HG03135 (cell line): ENCODE data around the gene ALDH1A1.

Experiments used
- ATAC-seq: cut with Tn5 transposase; IDR thresholded peaks from one replicate; pipeline ENCODE4 v1.9.1; 2021; ENCODE audit warnings: mild to moderate bottlenecking, moderate library complexity; ENCODE audit not compliant: unreplicated experiment

Gene ALDH1A1

DNA sequence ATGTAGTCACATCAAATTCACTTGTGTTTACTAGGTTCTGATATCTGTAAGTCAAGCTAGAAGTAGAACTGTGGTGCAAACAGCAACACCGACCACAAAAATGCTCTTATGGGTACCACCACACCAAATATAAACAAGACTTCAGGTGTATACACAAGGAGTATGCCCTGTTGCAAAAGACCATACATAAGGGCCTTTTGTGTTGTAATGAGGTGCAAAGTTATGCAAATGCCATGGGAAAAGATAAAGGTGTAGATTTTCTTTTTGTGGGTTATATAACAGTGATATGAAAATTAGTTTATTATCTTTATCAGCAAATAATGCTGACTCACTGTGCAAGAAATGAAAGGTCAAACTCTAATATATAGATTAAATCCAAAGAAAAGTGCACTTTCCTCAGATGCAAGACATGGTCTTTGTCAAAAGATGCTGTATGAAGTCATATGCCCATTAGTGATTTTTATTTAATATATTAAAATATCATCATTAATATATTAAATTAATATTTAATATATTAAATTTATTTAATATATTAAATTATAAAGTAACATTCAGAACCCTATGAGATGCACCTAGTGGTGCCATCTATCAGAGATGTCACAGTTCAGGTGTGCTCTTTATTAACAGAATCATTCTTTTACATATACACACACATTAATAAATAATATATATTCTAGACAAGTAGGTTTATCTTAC, 26.7 kb upstream of the ALDH1A1 start:
- no peak for ATAC-seq

DNA sequence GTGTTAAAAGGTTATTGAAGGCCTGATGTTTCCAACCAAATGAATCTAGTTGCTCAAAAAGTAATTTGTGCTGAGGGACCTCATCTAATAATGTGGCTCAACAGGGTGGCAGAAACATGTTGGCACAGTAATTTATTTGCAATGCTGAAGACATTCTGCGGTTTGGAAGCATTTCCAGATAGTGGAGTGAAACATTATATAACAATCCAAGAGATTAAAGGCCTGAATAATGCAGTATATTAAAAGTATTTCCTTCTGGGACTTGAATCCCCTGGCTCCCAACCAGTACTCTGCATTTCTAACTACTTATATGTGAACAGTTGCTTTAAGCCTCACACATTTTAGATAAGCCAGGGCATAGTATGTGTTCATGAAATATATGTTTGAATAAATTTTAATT, 25.9 kb upstream of the ALDH1A1 start:
- ATAC-seq = no peak

DNA sequence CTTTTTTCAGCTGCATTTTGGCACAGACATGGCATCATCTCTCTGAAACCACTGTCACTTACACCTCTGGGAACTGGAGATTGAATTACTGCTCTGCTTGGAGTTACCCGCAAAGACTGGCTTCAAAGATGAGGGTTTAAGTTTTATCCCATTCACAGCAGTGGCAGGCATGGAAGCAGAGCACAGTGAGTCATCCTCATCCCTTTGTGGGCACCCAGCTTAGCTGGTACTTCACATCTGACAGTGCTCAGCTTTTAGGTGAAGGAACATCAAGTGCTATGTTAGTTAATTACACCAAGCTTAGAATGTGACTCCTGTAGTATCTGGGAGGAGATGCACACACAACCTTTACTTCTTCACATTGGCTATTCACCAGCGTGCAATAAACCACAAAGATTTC, 24.8 kb upstream of the ALDH1A1 start:
- no peak for ATAC-seq

DNA sequence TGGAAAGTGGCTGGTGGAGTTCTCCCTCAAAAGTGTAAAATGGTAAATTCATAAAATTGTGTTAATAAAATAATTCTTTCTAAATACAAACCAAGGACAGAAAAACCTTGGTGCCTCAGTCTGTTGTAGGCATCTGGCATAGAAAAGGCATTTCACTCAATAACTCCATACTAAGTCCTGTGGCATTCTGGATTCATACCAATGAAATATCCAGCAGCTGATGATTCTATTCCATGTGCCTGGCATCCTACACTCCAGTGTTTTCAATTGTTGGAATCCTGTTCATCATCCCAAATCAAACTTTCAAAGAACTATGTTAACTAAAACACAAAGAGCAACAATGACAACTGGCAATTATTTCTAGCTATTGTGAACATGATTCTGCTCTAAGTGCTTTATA, 21.6 kb upstream of the ALDH1A1 start:
- no peak for ATAC-seq

DNA sequence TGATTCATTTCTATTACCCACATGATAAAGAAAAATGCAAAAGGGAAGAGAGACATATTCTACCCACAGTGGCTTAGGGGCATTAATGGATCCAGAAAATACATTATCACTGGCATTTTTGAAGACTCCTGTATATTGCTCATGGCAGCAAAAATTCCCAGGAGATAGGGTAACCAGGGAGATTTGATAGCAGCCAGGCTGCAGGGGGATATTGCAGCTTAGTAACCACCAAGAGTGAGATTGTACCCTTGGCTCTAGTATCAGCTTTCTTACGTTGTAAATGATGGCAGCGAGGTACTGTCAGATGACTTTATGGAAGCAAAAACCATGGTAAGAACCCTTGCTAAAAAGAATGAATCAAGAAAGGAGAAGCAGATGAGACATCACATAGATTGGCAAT, 19.8 kb upstream of the ALDH1A1 start:
- no peak for ATAC-seq

DNA sequence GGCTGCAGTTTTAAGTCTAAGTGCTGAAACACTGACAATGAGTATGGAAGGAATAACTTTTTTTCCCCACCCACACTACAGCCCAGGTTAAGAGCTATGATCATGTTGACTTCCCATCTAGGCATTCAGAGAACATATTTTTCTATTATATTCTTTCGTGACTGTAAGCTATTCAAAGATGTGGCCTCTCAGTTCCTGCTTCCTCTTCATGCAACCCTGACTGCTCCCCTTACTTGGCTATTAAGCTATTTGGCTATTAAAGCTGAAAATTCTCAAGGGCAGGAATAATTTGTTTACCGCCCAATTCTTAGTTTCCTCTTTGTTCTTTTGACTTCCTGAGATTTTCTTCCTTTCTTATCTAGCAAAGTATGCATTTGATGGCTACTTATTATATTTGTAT, 18.6 kb upstream of the ALDH1A1 start:
- ATAC-seq = no peak

DNA sequence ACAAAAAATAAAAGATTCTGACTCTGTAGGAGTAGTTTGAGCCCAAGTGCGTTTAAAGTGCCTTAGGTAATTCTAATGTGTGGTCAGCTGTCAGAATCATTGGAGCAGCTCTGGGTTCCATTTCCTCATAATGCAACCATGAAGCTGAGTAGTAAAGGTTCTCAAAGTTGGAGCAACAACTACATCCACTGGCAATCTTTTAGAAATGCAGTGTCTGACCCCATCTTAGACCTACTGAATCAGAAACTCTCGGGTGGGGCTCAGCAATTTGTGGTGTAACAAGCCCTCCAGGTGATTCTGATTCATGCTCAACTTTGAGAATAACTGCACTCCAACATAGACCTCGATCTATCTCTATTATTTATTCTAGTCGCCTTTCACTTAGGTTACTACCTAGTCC, 7.6 kb upstream of the ALDH1A1 start:
- ATAC-seq = no peak

DNA sequence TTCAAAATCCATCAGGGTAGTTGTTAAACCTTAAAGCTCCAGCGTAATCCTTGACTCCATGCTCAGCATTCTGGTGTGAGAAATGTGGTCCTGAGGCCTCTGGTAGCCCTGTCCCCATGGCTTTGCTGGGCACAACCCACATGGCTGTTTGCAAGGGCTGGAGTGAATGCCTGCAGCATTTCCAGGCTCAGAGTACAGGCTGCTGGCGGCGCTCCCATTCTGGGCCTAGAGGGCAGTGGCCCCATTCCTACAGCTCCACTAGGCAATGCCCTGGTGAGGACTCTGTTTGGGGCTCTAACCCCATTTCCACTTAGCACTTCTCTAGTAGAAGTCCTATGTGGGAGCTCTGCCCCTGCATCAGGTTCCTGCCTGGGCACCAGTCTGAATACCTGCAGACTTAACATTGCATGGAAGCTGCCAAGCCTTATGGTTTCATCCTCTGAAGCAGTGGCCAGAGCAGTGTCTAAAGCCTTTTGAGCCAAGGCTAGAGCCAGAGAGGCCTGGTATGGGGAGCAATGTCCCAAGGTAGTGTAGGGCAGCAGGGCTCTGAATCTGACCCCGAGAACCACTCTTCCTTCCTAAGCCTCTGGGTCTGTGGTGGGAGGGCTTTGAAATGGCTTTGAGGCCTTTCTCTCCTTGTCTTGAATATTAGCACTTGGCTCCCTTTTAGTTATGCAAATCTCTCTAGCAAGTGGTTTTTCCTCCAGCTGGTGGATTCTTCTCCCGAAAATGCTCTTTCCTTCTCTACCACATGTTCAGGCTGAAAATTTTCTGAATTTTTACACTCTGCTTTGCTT, 5.8 kb upstream of the ALDH1A1 start:
- ATAC-seq = no peak

DNA sequence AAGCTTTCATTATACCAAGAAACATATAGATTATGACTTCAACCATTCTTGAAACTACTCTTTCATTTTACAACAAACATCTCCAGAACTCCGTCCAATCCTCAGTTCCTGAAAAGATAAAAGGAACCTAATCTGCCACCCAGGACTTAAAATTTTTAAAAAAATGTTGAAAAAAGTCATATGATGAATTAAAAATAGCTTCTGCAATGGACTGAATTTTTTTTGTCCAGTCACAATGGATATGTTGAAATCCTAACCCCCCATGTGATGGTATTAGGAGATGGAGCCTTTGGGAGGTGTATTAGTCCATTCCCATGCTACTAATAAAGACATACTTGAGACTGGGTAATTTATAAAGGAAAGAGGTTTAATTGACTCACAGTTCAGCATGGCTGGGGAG, 2.7 kb upstream of the ALDH1A1 start:
- no peak for ATAC-seq

DNA sequence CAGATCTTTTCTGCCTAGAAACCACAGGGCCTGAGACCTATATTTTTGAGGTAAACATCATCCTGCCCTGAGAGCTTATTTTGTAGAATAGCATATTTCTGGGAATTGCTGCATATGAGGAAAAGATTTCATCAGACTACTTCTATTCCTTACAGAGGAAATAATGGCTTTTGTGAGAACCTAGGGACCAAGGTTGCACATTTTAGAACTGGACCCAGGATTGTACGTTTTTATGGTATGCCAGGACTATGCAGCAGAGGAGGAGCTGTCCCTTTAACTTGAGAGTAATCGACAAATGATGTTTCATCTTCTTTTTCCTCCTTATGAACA, 2.2 kb upstream of the ALDH1A1 start:
- no peak for ATAC-seq

DNA sequence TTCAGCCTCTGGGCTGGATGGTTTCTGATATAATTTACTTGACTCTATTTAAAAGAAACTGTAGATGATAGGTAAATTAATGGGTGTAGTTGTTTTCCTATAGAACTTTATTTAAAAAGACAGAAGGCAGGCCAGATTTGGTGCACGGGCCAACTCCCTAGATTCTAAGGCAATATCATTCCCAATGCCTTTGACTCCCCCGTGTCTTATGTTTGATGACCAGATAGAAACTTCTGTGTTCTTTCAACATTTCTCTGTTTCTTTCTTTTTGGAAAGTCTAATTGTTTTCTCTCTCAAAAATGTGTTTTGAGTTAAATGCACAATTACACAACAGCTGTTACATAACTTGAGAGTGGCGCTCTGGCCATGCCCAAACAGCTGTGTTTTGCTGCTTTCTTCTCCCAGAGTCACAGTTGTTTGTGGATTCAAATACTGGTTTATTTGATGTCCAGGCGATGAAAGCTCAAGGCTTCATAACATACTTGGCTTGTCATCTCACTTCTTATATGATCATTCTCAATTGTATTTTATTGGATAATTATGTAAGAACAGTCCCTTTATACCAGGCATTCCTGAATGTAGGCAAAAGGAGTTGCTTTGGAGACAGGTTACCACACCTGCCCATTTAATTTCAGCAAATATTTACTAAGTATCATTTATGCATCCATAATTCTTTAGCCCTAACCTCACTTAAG, 1.7 kb upstream of the ALDH1A1 start:
- ATAC-seq = no peak

DNA sequence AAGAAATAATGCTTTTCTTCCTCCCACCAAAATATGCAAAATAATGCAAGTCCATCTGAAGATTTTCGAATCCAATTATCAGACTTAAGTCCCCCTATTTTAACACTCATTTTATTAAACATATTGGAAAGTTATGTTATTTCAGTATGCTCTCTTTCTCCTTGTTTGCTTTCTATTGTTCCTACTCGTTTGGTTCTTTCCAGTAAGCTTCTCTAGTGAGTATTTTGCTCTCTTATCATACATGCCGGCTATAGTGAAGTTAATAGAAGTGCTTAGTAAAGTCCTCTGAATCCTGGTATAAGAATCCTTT, 517 bp downstream of the ALDH1A1 start:
- no peak for ATAC-seq

DNA sequence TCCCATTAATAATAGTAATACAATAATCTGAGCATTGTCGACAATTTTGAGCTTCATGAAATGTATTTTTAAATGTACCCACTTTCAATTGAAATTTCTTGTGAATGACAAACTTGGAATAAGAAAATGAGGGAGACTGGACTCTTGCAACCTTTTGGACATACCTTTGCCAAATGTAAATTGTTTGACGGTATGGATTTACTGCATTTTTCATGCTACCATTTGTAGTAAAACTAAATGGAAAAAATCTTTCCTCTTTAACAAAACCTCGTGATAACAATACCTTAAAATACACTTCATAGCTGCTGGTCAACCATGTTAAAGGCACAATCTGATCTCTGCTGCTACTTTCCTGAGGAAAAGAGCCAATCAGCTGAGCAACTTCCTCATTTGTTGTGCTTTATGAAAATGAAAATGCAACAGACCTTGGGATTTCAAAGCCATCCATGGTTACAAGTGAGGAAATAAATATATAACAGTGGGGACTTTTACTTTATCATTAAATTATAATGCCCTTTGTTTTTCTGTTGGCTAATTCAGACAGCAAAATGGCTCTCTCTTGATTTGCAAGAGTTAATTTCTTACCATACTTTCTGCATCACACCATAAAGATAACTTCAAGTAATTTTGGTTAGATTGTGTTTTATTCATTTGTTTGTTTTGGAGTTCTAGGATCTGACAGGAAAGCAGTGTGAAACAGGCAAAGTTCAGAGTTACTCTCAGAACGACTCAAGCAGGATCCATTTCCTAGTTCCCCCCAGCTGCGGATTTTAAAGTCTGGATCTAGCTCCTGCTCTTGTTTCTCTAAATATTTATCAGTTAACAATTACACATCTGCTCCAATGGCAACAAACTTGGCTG, 1.1 kb downstream of the ALDH1A1 start:
- no peak for ATAC-seq

DNA sequence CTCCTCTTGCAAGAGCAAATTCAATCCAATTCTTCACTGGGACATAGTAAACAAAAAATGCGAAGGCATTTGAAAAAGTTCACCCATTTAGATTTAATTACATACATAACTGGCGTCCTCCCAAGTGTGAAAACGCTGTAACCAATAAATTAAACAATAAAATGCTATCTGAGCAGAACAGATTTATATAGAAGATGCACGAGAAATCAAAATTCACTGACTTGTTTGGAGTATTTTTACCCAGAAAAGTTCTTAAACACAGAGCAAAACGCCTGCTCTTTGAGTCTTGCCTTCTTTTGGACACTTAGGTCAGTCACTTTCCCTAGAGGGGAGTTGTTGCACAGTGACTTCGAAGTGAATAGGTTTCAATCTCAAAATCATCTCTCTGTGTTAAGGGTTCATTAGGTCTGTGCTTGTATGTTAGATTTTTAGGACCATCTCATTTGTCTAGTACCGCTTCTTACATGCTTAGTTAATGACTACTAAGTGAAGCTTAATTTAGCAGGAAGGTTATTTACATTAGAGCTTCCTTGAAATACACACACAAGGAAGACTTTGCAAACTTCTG, 1.9 kb downstream of the ALDH1A1 start:
- ATAC-seq = no peak

DNA sequence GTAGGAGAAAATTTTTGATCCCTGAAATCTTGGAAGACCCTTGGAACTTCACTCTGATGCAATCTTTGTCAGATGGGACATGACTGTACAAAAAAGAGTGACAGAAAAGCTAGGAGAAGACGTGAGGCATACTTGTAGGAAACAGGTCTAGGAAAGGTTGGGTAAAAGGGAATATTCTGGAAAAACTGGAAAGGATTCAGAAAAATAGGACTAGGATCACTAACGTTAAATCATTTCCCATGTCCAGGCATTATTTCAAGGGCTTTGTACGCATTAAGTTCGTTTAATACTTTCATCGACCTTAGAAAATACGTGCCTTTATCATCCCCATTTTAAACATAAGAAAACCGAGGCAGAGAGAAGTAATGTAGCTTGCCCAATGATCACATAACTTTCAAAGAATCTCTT, 2.9 kb downstream of the ALDH1A1 start:
- ATAC-seq = no peak

DNA sequence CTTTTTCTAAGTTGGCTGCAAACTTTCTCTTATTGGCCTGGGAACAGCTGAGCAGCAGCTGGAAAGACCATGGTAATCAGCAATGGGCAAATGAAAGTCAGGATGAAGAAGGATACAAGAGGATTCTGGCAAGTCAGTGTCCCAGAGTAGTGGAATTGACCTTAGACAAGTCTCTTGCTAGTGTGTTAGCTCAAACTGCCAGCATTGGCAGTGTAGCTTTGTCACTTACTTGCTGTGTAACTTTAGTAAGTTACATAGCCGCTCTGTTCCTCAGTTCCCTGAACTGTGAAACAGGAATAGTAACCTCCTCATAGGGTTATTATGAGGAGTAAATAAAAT, 3.6 kb downstream of the ALDH1A1 start:
- no peak for ATAC-seq

DNA sequence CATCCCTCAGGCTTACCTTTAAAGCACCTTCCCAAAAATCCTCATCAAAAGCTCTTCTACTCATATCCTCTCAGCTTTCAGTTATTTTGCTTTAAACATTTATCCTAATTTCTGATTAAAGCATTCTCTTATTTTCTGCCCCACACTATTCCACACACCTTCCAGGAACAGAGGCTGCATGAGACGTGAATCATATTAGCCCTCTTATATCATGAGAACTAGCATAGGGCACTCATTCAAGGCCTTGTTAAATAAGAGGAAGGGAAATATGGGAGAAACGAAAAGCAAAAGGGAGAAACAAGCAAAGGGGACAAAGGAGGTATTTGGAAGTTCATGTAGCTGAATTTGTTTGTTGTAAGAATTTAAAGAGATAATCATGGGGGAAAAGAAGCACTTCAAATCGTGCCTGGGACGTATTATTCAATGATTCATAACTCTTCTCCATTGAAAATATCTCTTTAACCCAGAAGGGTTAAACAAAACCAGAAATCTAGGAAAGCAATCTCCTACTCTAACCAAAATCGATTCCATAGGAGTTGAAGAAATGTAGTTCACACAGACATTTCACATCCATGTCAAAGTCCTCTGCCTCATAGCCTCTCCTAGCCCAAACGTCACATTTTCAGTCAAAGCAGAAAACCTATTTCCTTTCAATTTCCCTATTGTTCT, 4.1 kb downstream of the ALDH1A1 start:
- ATAC-seq = no peak

DNA sequence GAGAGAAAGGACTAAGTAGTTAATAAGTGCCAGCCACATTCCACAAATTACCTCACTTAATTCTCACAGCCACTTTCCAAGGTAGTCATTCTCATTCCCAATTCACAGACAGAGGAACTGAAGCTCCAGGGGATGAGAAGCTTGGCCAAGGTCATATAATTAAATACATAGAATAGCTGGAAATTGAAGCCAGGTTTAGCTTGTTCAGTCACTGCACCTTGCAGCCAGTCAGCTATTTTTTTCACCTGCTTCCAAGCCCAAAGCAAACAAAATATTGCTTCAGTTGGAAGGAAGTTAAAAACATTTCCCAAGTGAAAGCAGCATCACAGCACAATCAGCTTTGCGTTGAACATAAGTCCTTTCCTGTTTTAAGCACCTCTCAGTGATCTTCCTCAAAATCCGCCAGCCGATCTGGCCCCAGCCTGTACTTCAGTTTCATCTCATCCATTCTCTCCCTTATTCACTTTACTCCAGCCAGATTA, 4.8 kb downstream of the ALDH1A1 start:
- no peak for ATAC-seq

DNA sequence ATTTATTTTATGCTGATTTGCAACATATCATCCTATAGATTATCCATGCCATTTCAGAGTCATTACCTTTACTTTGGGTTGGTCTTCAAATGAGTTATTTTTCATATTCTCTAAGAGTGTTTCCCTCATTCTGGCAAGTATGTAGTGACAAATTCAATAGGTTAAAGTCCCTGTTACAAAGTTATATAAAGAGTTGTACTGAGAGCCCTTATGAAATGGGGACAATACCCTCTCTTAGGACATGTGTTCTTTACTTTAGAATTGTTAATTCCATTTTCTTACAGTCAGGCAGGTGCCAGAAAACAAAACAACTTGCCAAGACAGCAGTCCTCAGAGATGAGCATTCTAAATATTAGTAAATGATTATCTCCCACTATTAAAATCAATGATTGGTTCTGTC, 6.0 kb downstream of the ALDH1A1 start:
- no peak for ATAC-seq

DNA sequence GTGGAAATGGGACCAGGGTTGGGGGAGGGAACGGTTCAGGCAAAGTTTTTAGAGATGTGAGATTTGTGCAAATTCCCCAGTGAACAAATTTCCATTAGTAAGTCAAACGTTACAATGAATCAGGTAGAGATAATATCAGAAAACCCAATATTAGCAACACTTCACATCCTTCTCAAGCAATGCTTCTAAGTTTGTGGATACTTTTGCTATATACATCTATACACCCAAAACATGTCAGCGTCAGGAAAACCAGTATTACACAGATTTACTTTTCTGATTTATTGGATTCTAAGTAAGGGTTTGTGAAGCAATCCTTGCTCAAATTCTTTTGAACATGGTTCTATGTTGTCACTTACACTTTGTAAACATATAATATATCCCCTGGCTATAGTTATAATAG, 6.5 kb downstream of the ALDH1A1 start:
- no peak for ATAC-seq

DNA sequence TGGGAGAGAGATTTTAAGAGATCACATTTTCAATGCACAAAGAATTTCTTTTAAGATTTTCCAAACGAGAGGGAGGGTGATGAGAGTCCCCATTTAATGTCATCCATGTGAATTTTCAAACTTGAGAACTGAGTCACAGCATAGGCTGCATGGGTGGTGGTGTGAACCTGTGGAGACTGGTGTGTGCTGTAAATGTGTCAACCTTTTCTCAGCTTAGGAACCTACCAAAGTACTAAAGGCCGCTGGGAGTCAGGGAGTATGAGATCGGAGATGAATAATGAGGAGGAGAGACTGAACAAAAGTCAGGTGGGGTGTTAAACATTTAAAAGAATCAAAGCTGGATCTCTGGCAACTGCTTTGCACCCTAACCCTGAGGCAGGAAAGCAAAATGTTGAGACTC, 7.5 kb downstream of the ALDH1A1 start:
- no peak for ATAC-seq
